ENCODE data around the gene SVOP.

DNA sequence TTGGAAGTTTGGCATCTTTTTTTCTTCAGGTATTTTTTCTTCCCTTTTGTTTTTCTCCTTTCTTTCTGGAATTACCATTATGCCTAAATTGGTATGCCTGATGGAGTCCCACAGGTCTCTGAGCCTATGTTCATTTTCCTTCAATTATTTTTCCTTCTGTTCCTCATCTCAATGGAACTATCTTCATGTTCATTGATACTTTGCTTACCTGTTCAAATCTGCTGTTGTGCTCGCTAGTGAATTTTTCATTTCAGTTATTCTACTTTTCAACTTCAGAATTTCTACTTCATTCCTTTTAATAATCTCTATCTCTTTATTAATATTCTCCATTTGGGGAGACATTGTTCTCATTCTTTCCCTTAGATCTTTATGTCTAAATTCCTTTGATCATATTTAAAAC, 16.1 kb upstream of the SVOP start:
- TF ChIP-seq, protein P1, sequence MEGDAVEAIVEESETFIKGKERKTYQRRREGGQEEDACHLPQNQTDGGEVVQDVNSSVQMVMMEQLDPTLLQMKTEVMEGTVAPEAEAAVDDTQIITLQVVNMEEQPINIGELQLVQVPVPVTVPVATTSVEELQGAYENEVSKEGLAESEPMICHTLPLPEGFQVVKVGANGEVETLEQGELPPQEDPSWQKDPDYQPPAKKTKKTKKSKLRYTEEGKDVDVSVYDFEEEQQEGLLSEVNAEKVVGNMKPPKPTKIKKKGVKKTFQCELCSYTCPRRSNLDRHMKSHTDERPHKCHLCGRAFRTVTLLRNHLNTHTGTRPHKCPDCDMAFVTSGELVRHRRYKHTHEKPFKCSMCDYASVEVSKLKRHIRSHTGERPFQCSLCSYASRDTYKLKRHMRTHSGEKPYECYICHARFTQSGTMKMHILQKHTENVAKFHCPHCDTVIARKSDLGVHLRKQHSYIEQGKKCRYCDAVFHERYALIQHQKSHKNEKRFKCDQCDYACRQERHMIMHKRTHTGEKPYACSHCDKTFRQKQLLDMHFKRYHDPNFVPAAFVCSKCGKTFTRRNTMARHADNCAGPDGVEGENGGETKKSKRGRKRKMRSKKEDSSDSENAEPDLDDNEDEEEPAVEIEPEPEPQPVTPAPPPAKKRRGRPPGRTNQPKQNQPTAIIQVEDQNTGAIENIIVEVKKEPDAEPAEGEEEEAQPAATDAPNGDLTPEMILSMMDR (IDR thresholded peaks at IDR 0.05) = no peak
- no peak for TF ChIP-seq POLR2A (IDR thresholded peaks at IDR 0.05)

Data from Peyer's patch (tissue), 4 donors.